Measurements from ENCODE around the gene CACNB4. TPM values are rescaled to one million over a fixed set of nuclear protein-coding genes. Genes with fewer than 3 reads are reported as not detected.
"Not testable (repeated sequence)": the region's sequence is repeated elsewhere in the genome, so short reads cannot be mapped to it uniquely, and the experiment has no call there.

The CACNB4 gene
- polyA plus RNA-seq, 3 donors from 2014 or later = 0.11 TPM; not detected in 2

GRCh38 chr2:151891566-151892194, 207.2 kb downstream of the CACNB4 start:
- DNase-seq = no peak
- H3K9me3 Mint-ChIP-seq = peaks cover 0 to 6% (median 1%) of the 10 kb centered on the region in 6 donors
- H3K4me1 Mint-ChIP-seq = no peaks in the 10 kb centered on the region
- no peak overlapping the region for H3K4me3 Mint-ChIP-seq
- no peak overlapping the region for H3K27ac Mint-ChIP-seq
- H3K36me3 Mint-ChIP-seq = no peaks in the 10 kb centered on the region
- H3K27me3 Mint-ChIP-seq (ENCODE audit: low read depth in 3 of 3) = peaks cover 2 to 3% (median 2%) of the 10 kb centered on the region in 3 donors

GRCh38 chr2:151887164-151887563, 211.7 kb downstream of the CACNB4 start:
- Mint-ChIP-seq H3K9me3 (no peaks in the 10 kb centered on the region), H3K4me1 (no peaks in the 10 kb centered on the region), H3K27me3 (ENCODE audit: low read depth in 3 of 3) (peaks cover 1 to 5% (median 2%) of the 10 kb centered on the region in 3 donors), H3K27ac (no peak overlapping the region), H3K4me3 (no peak overlapping the region), H3K36me3 (no peaks in the 10 kb centered on the region)
- DNase-seq = no peak

GRCh38 chr2:151886241-151886640, 212.6 kb downstream of the CACNB4 start:
- H3K27ac Mint-ChIP-seq = peak overlapping the region in 1 of 6 donors; percentile 34

GRCh38 chr2:151882786-151883445, 215.9 kb downstream of the CACNB4 start:
- Mint-ChIP-seq H3K27ac (no peak overlapping the region), H3K27me3 (ENCODE audit: low read depth in 3 of 3) (peaks cover 0 to 3% (median 1%) of the 10 kb centered on the region in 3 donors), H3K4me1 (no peaks in the 10 kb centered on the region), H3K36me3 (no peaks in the 10 kb centered on the region), H3K4me3 (no peak overlapping the region), H3K9me3 (no peaks in the 10 kb centered on the region)
- no peak for DNase-seq

More at GRCh38 chr2:151886241-151886640, 212.6 kb downstream of the CACNB4 start:
- DNase-seq = no peak
- peaks cover 1 to 5% (median 2%) of the 10 kb centered on the region in 3 donors for H3K27me3 Mint-ChIP-seq (ENCODE audit: low read depth in 3 of 3)
- no peaks in the 10 kb centered on the region for H3K4me1 Mint-ChIP-seq
- no peak overlapping the region for H3K4me3 Mint-ChIP-seq
- H3K9me3 Mint-ChIP-seq = no peaks in the 10 kb centered on the region
- H3K36me3 Mint-ChIP-seq = no peaks in the 10 kb centered on the region

- Mint-ChIP-seq H3K9me3 (no peaks in the 10 kb centered on the region), H3K4me3 (no peak overlapping the region), H3K27me3 (ENCODE audit: low read depth in 3 of 3) (peaks cover 0 to 3% (median 0%) of the 10 kb centered on the region in 3 donors), H3K27ac (no peak overlapping the region), H3K36me3 (no peaks in the 10 kb centered on the region), H3K4me1 (no peaks in the 10 kb centered on the region)
- DNase-seq = no peak
These were observed 217.5 kb downstream of the CACNB4 start for GRCh38 chr2:151881342-151881741.

GRCh38 chr2:151880586-151880985, 218.3 kb downstream of the CACNB4 start:
- Mint-ChIP-seq H3K9me3 (no peaks in the 10 kb centered on the region), H3K4me1 (no peaks in the 10 kb centered on the region), H3K27me3 (ENCODE audit: low read depth in 3 of 3) (peaks cover 0 to 3% (median 0%) of the 10 kb centered on the region in 3 donors), H3K27ac (no peak overlapping the region), H3K4me3 (no peak overlapping the region), H3K36me3 (no peaks in the 10 kb centered on the region)
- DNase-seq = no peak

- Mint-ChIP-seq H3K36me3 (no peaks in the 10 kb centered on the region), H3K27ac (no peak overlapping the region), H3K9me3 (no peaks in the 10 kb centered on the region), H3K4me3 (no peak overlapping the region), H3K4me1 (no peaks in the 10 kb centered on the region), H3K27me3 (ENCODE audit: low read depth in 3 of 3) (peaks cover 0 to 3% (median 0%) of the 10 kb centered on the region in 3 donors)
- no peak for DNase-seq
These were observed 219.9 kb downstream of the CACNB4 start for GRCh38 chr2:151878655-151879563.

- H3K27me3 Mint-ChIP-seq (ENCODE audit: low read depth in 3 of 3) = peaks cover 0 to 3% (median 0%) of the 10 kb centered on the region in 3 donors
- H3K36me3 Mint-ChIP-seq = no peaks in the 10 kb centered on the region
- no peak for DNase-seq
- H3K9me3 Mint-ChIP-seq = no peaks in the 10 kb centered on the region
- no peaks in the 10 kb centered on the region for H3K4me1 Mint-ChIP-seq
- H3K4me3 Mint-ChIP-seq = no peak overlapping the region
- no peak overlapping the region for H3K27ac Mint-ChIP-seq
These were observed 220.6 kb downstream of the CACNB4 start for GRCh38 chr2:151878204-151878603.

- DNase-seq; H3K4me1 Mint-ChIP-seq; H3K4me3 Mint-ChIP-seq; H3K36me3 Mint-ChIP-seq; H3K27ac Mint-ChIP-seq; H3K27me3 Mint-ChIP-seq (ENCODE audit: low read depth in 3 of 3); H3K9me3 Mint-ChIP-seq: not testable (repeated sequence)
These were observed 223.2 kb downstream of the CACNB4 start for GRCh38 chr2:151875631-151876030.

GRCh38 chr2:151872463-151872862, 226.4 kb downstream of the CACNB4 start:
- peaks cover 0 to 3% (median 0%) of the 10 kb centered on the region in 3 donors for H3K27me3 Mint-ChIP-seq (ENCODE audit: low read depth in 3 of 3)
- no peak overlapping the region for H3K4me3 Mint-ChIP-seq
- no peaks in the 10 kb centered on the region for H3K9me3 Mint-ChIP-seq
- no peaks in the 10 kb centered on the region for H3K4me1 Mint-ChIP-seq
- no peak overlapping the region for H3K27ac Mint-ChIP-seq
- no peaks in the 10 kb centered on the region for H3K36me3 Mint-ChIP-seq
- no peak for DNase-seq

- Mint-ChIP-seq H3K9me3 (no peaks in the 10 kb centered on the region), H3K27me3 (ENCODE audit: low read depth in 3 of 3) (peaks cover 0 to 7% (median 3%) of the 10 kb centered on the region in 3 donors), H3K27ac (no peak overlapping the region), H3K4me3 (no peak overlapping the region), H3K36me3 (no peaks in the 10 kb centered on the region), H3K4me1 (no peaks in the 10 kb centered on the region)
- DNase-seq = no peak
These were observed 229.6 kb downstream of the CACNB4 start for GRCh38 chr2:151869291-151869690.

- no peak overlapping the region for H3K4me3 Mint-ChIP-seq
- H3K4me1 Mint-ChIP-seq = no peaks in the 10 kb centered on the region
- H3K9me3 Mint-ChIP-seq = no peaks in the 10 kb centered on the region
- H3K27me3 Mint-ChIP-seq (ENCODE audit: low read depth in 3 of 3) = peaks cover 1 to 12% (median 2%) of the 10 kb centered on the region in 3 donors
- no peak for DNase-seq
- H3K36me3 Mint-ChIP-seq = no peaks in the 10 kb centered on the region
- no peak overlapping the region for H3K27ac Mint-ChIP-seq
These were observed 236.1 kb downstream of the CACNB4 start for GRCh38 chr2:151862700-151863099.

GRCh38 chr2:151861174-151861573, 237.7 kb downstream of the CACNB4 start:
- Mint-ChIP-seq H3K36me3 (no peaks in the 10 kb centered on the region), H3K9me3 (no peaks in the 10 kb centered on the region), H3K4me1 (no peaks in the 10 kb centered on the region), H3K27ac (no peak overlapping the region), H3K4me3 (no peak overlapping the region), H3K27me3 (ENCODE audit: low read depth in 3 of 3) (peaks cover 1 to 12% (median 2%) of the 10 kb centered on the region in 3 donors)
- no peak for DNase-seq

GRCh38 chr2:151860613-151861146, 238.2 kb downstream of the CACNB4 start:
- Mint-ChIP-seq H3K27ac (no peak overlapping the region), H3K9me3 (no peaks in the 10 kb centered on the region), H3K4me1 (no peaks in the 10 kb centered on the region), H3K36me3 (no peaks in the 10 kb centered on the region), H3K27me3 (ENCODE audit: low read depth in 3 of 3) (peaks cover 1 to 12% (median 2%) of the 10 kb centered on the region in 3 donors), H3K4me3 (no peak overlapping the region)
- DNase-seq = no peak

All from immature natural killer cell (primary cell).